HG03520 (cell line): ENCODE measurements around the gene NLGN1.

Experiments used
- ATAC-seq: cut with Tn5 transposase; IDR thresholded peaks from one replicate; pipeline ENCODE4 v1.9.1; 2021; ENCODE audit warnings: mild to moderate bottlenecking, moderate library complexity; ENCODE audit not compliant: unreplicated experiment

Gene NLGN1

GRCh38 chr3:173945806-173946205 is 548.3 kb downstream of the NLGN1 start:
- no peak for ATAC-seq

- no peak for ATAC-seq
Observed at GRCh38 chr3:173954647-173955046, 557.1 kb downstream of the NLGN1 start.

GRCh38 chr3:173957646-173958045 is 560.1 kb downstream of the NLGN1 start:
- ATAC-seq, result no peak

GRCh38 chr3:173958805-173959204 is 561.3 kb downstream of the NLGN1 start:
- no peak for ATAC-seq

GRCh38 chr3:173970281-173970680 is 572.7 kb downstream of the NLGN1 start:
- no peak for ATAC-seq

GRCh38 chr3:173976281-173976680 is 578.7 kb downstream of the NLGN1 start:
- ATAC-seq, result no peak

GRCh38 chr3:173977747-173978146 is 580.2 kb downstream of the NLGN1 start:
- ATAC-seq, result no peak

- no peak for ATAC-seq
Observed at GRCh38 chr3:173983343-173983742, 585.8 kb downstream of the NLGN1 start.

- ATAC-seq, result no peak
Observed at GRCh38 chr3:173986861-173987410, 589.4 kb downstream of the NLGN1 start.

- no peak for ATAC-seq
Observed at GRCh38 chr3:173988909-173989308, 591.4 kb downstream of the NLGN1 start.

GRCh38 chr3:173992416-173992815 is 594.9 kb downstream of the NLGN1 start:
- ATAC-seq, result no peak

GRCh38 chr3:173993299-173993698 is 595.8 kb downstream of the NLGN1 start:
- ATAC-seq, result no peak

GRCh38 chr3:174000675-174001074 is 603.1 kb downstream of the NLGN1 start:
- ATAC-seq, result no peak

GRCh38 chr3:174002543-174002942 is 605.0 kb downstream of the NLGN1 start:
- no peak for ATAC-seq

- no peak for ATAC-seq
Observed at GRCh38 chr3:174010907-174011306, 613.4 kb downstream of the NLGN1 start.

- no peak for ATAC-seq
Observed at GRCh38 chr3:174016186-174016585, 618.6 kb downstream of the NLGN1 start.

- ATAC-seq, result no peak
Observed at GRCh38 chr3:174020156-174020555, 622.6 kb downstream of the NLGN1 start.

GRCh38 chr3:174023421-174023820 is 625.9 kb downstream of the NLGN1 start:
- ATAC-seq, result no peak

GRCh38 chr3:174028673-174029072 is 631.1 kb downstream of the NLGN1 start:
- no peak for ATAC-seq

GRCh38 chr3:174035328-174035886 is 637.9 kb downstream of the NLGN1 start:
- no peak for ATAC-seq

GRCh38 chr3:174046311-174046710 is 648.8 kb downstream of the NLGN1 start:
- no peak for ATAC-seq

GRCh38 chr3:174049472-174049871 is 651.9 kb downstream of the NLGN1 start:
- no peak for ATAC-seq

- ATAC-seq, result no peak
Observed at GRCh38 chr3:174051191-174051590, 653.6 kb downstream of the NLGN1 start.
